Osteoblast (primary cell): ENCODE data around the gene TLR6. TPM values are rescaled to one million over a fixed set of nuclear protein-coding genes. Genes with fewer than 3 reads are reported as not detected.

ENCODE experiments used
- DNase-seq: peaks from one replicate; pipeline ENCODE4 v3.0.0; 2011; ENCODE audit warnings: low spot score, mixed read lengths; ENCODE audit not compliant: insufficient read length; ENCODE audit errors: missing footprints
- H2AFZ ChIP-seq: 2 replicates; pipeline ENCODE4 v1.6.0; 2011; ENCODE audit warnings: mild to moderate bottlenecking, low read length
- H3K27ac ChIP-seq: 2 replicates; pipeline ENCODE4 v1.5.1; 2011; ENCODE audit warnings: mild to moderate bottlenecking, low read depth, low read length, moderate library complexity
- H3K27me3 ChIP-seq: 2 replicates; pipeline ENCODE4 v1.6.0; 2012; ENCODE audit warnings: mild to moderate bottlenecking, control low read depth, inconsistent platforms, low read length, moderate library complexity; ENCODE audit not compliant: insufficient read depth
- H3K36me3 ChIP-seq: 2 replicates; pipeline ENCODE4 v1.5.1; 2011; ENCODE audit warnings: mild to moderate bottlenecking, low read length, control low read depth, moderate library complexity; ENCODE audit not compliant: insufficient read depth
- H3K4me1 ChIP-seq: 2 replicates; pipeline ENCODE4 v1.5.1; 2011; ENCODE audit warnings: mild to moderate bottlenecking, low read length, control low read depth, moderate library complexity; ENCODE audit not compliant: insufficient read depth
- H3K4me2 ChIP-seq: 2 replicates; pipeline ENCODE4 v1.6.0; 2011; ENCODE audit warnings: mild to moderate bottlenecking, low read length; ENCODE audit not compliant: insufficient read depth
- H3K4me3 ChIP-seq: fragments of 200-600 bp; sonication (generic); 3 replicates; pipeline ENCODE4 v1.5.1; 2012; ENCODE audit warnings: mild to moderate bottlenecking, low read length, inconsistent platforms; ENCODE audit not compliant: insufficient read depth
- H3K79me2 ChIP-seq: 2 replicates; pipeline ENCODE4 v1.6.0; 2012; ENCODE audit warnings: mild to moderate bottlenecking, low read length, control low read depth, inconsistent platforms; ENCODE audit not compliant: insufficient read depth
- H3K9me3 ChIP-seq: 2 replicates; pipeline ENCODE4 v1.5.1; 2011; ENCODE audit warnings: low read depth, low read length, control low read depth
- H4K20me1 ChIP-seq: 2 replicates; pipeline ENCODE4 v1.6.0; 2012; ENCODE audit warnings: mild to moderate bottlenecking, low read length, control low read depth; ENCODE audit not compliant: insufficient read depth
- CTCF ChIP-seq: IDR thresholded peaks from 2 replicates; pipeline ENCODE4 v1.5.1; 2011; ENCODE audit warnings: mild to moderate bottlenecking, low read depth, low read length, moderate library complexity; ENCODE audit errors: extremely low read depth
- total RNA-seq: library from RNA; depleted of rRNA; stranded (reverse); fragments of >200 nt; gene quantifications from 2 replicates; pipeline ENCODE4 v1.2.3, GENCODE V29; 2012

Gene TLR6
- total RNA-seq, 1 donor = 5.1 TPM

DNA sequence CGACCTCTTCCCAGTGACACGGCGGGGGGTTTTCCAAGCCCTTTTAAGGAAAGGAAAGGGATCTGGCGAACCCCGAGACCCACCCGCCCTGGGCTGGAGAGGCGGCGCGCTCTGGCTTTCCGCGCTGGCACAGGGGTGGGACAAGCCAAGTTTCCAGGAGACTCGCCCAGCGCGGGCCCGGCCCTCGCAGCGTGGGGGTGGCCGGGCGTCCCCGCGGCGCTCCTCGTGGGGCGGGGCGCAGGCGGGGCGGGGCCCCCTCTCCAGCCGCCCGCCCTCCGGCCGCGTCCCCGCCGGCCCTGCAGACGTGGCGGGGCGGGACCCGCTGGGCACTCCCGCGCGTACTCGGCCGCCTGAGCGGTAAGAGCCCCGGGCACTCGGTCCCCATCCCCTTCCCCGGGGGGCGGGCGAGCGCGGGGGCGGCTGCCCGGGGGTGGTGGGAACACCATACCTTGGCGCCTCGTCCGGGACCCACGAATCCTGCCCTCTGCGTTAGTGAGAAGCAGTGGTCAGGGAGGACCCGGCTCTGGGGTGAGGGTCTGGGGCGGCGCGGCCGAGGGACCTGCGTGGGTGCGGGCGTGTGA, 11.0 kb upstream of the TLR6 start, which contains the start of gene FAM114A1:
FAM114A1 (plus strand) TSS at position 329 of the 581 bp plus-strand sequence. CDS start 10,273 bp downstream, outside the sequence.
- no peak for TF ChIP-seq CTCF

GRCh38 chr4:38866973-38867477, 10.4 kb upstream of the TLR6 start:
- no peaks in the 10 kb centered on the region for H3K9me3 ChIP-seq
- no peak for TF ChIP-seq CTCF
- peak overlapping the region; percentile 97 for H2AFZ ChIP-seq
- H3K4me2 ChIP-seq = peak overlapping the region; percentile 87
- DNase-seq = no peak
- peak overlapping the region; percentile 80 for H3K27ac ChIP-seq
- H4K20me1 ChIP-seq = peaks cover 21% of the 10 kb centered on the region
- H3K36me3 ChIP-seq = peaks cover 24% of the 10 kb centered on the region
- peaks cover 46% of the 10 kb centered on the region for H3K79me2 ChIP-seq
- peak overlapping the region; percentile 87 for H3K4me3 ChIP-seq
- H3K4me1 ChIP-seq = peaks cover 38% of the 10 kb centered on the region
- H3K27me3 ChIP-seq = no peaks in the 10 kb centered on the region

More for the DNA sequence above, 11.0 kb upstream of the TLR6 start, which contains the start of gene FAM114A1:
- Histone ChIP-seq H3K4me2 (peak within 1 kb of the TSS; percentile 93), H3K4me1 (peaks cover 43% of the 10 kb centered on the region), H2AFZ (peak within 1 kb of the TSS; percentile 97), H3K27ac (peak within 1 kb of the TSS; percentile 90), H3K27me3 (no peaks in the 10 kb centered on the region), H3K9me3 (no peaks in the 10 kb centered on the region), H4K20me1 (peaks cover 26% of the 10 kb centered on the region), H3K4me3 (peak within 1 kb of the TSS; percentile 87), H3K36me3 (peaks cover 30% of the 10 kb centered on the region), H3K79me2 (peaks cover 52% of the 10 kb centered on the region)
- DNase-seq = peak; percentile 98

GRCh38 chr4:38865445-38865844, 8.8 kb upstream of the TLR6 start:
- no peak overlapping the region for H3K4me3 ChIP-seq
- TF ChIP-seq CTCF = no peak
- H3K27ac ChIP-seq = no peak overlapping the region
- H3K36me3 ChIP-seq = peaks cover 11% of the 10 kb centered on the region
- no peak overlapping the region for H3K4me2 ChIP-seq
- no peaks in the 10 kb centered on the region for H3K27me3 ChIP-seq
- no peak overlapping the region for H2AFZ ChIP-seq
- no peaks in the 10 kb centered on the region for H3K9me3 ChIP-seq
- H3K79me2 ChIP-seq = peaks cover 31% of the 10 kb centered on the region
- no peak for DNase-seq
- H4K20me1 ChIP-seq = peaks cover 12% of the 10 kb centered on the region
- H3K4me1 ChIP-seq = peaks cover 26% of the 10 kb centered on the region

GRCh38 chr4:38861791-38862190, 5.2 kb upstream of the TLR6 start:
- Histone ChIP-seq H3K4me1 (peaks cover 21% of the 10 kb centered on the region), H4K20me1 (no peaks in the 10 kb centered on the region), H3K36me3 (no peaks in the 10 kb centered on the region), H3K79me2 (no peaks in the 10 kb centered on the region), H2AFZ (no peak overlapping the region), H3K4me3 (no peak overlapping the region), H3K27me3 (no peaks in the 10 kb centered on the region), H3K9me3 (no peaks in the 10 kb centered on the region), H3K27ac (no peak overlapping the region), H3K4me2 (no peak overlapping the region)
- no peak for TF ChIP-seq CTCF
- no peak for DNase-seq
